Activated CD4-positive, CD25-positive, alpha-beta regulatory T cell treated with anti-CD3 and anti-CD28 coated beads, Interleukin-2, amount 50 U/mL, for 16 hours (primary cell): ENCODE measurements around the gene DNM2.

Source experiments
- DNase-seq: peaks from one replicate; pipeline ENCODE4 v3.0.0-alpha.2; 2020; ENCODE audit warnings: low read depth, low spot score

DNM2 gene

DNA sequence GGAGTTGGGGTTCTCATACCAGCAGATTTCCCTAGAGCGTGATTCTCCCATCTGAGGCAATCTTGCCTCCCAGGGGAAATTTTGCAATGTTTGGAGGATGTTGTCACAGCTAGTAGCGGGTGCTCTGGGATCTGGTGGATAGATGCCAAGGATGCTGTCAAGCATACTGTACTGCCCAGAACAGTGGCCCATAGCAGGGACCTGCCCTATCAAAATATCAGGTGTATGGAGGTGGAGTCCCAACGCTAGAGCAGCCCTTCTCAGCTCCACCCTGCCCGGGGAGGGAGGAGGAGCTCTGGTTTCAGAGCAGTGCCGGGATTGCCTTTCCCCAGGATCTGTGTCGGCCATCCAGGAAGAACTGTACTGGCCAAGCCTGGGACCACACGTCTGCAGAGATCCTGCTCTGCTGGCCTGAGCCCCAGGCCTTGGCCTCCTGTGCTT lies 27.5 kb upstream of the DNM2 start:
- no peak for DNase-seq

DNA sequence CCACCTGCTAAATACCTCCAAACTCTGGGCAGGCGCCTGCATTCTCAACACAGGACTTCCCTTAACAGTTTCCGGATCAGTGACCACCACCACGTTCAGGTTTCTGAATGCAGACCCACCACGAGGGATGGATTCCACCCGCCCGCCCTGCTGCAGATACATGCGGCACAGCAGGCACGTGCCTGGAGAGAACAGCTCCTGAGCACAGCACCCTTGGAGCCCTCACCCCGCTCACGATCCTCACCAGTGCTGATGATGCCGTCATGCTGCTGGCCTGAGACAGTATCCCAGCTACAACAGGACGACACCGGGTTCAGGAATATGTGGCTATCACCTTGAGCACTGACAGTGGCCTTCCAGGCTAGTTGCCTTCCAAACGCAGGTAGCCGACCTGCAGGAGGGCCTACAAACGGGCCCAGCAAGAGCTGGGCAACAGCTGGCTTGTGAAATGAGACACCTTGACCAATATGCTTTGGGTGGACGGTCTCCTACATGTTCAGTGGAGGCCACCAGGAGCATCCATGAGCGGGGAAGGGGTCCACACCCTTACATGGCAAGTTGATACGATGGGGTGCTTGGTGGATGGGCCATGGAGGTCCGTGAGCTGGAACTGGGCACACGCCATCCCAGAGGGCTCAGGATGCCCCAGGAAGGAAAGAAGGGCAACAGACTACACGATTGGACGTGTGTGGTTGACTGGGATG lies 26.5 kb upstream of the DNM2 start:
- DNase-seq, result no peak

DNA sequence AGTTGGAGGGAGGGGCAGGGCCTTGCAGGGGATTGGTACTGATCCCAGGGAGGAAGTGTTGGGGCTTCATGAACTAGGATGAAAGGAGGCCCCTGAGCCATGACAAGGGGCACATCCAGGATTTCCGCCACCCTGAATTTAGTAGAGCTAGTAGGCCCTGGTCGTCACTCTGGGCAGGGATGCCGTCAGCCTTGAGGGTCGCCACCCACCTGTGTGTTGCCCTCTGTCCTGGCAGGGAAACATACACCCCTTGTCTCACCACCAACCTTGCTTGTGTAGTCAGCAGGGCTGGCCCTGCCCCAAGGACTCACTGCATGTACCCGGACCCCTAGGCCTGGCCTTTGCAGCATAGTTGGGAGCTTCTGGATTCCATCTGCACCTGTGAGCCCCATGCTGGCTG lies 26.0 kb upstream of the DNM2 start:
- DNase-seq, result no peak

- DNase-seq, result no peak
Measured at GRCh38 chr19:10692673-10693264, 25.1 kb upstream of the DNM2 start.

GRCh38 chr19:10694706-10695307 lies 23.1 kb upstream of the DNM2 start:
- DNase-seq, result no peak

- peak; percentile 69 for DNase-seq
Measured at GRCh38 chr19:10695401-10696398, 22.2 kb upstream of the DNM2 start.

- DNase-seq, result peak; percentile 54
Measured at GRCh38 chr19:10699650-10700335, 18.1 kb upstream of the DNM2 start.

DNA sequence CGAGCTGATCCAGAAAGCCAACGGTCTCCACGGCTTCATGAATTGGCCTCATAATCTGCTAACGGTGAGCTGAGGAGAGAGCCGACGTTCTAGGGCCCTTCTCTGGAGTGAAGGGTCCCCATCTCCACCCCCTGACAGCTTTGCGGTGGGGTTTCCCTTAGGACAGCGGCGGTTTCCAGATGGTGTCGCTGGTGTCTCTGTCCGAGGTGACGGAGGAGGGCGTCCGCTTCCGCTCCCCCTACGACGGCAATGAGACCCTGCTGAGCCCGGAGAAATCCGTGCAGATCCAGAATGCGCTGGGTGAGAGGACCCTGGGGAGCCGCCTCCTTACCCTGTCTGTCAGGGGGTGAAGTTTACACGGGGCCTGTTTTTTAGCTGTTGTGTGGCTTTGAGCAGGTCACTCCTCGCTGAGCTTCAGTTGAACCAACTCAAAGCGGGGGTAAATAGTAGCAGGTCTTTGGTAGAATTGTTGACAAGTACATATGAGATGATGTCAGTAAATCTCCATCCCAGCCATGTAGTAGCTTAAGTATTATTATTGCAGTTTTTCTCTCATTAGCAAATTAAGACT lies 15.8 kb upstream of the DNM2 start:
- DNase-seq, result no peak

- no peak for DNase-seq
Measured at GRCh38 chr19:10706990-10707389, 10.9 kb upstream of the DNM2 start.

GRCh38 chr19:10707440-10707839 lies 10.4 kb upstream of the DNM2 start:
- DNase-seq, result no peak

GRCh38 chr19:10708291-10708690 lies 9.6 kb upstream of the DNM2 start:
- DNase-seq, result no peak

DNA sequence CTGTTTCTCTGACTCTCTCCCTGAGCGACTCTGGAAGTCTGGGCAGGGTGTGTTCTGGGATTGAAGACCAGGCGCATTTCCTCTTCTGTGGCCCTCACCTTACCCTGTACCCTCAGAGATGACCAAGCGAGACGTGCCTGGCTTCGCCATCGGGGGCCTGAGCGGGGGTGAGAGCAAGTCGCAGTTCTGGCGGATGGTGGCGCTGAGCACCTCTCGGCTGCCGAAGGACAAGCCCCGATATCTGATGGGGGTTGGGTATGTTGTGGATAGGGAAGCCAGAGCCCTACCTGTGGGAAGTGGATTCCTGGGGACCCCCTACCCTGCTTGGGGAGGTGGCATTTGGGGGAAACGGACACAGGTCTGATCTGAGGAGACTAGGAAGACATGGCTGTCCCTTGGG lies 5.8 kb upstream of the DNM2 start:
- DNase-seq, result no peak

DNA sequence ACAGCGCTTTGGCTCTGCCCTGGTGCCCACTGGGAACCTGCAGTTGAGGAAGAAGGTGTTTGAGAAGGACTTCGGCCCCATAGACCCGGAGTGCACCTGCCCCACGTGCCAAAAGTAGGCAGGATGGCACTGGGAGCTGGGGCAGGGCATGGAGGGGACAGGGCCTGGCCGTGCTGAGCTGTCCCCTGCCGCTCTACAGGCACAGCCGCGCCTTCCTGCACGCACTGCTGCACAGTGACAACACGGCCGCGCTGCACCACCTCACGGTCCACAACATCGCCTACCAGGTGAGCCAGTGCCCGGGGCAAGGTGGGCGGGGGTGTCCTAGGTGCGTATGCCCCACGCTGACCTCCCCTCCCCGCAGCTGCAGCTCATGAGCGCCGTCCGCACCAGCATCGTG lies 5.1 kb upstream of the DNM2 start:
- no peak for DNase-seq

DNA sequence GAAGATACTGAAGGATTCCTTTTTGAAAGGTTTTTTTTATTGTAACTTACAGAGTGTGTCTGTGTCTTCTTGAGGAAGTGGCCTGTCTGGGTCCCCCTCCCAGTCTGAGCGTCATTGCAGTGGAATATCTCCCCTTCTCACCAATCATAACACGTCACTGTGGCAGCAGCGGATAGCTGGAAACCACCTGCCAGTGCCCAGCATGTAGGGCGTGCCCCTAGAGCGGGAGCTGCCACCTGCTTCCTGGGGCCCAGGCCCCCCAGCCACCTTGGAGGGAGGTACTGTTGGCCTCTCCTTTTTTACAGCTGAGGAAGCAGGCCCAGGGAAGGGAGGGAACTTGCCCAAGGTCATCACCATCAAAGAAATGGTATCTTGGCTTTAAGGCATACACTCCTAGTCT lies 4.6 kb upstream of the DNM2 start:
- no peak for DNase-seq

DNA sequence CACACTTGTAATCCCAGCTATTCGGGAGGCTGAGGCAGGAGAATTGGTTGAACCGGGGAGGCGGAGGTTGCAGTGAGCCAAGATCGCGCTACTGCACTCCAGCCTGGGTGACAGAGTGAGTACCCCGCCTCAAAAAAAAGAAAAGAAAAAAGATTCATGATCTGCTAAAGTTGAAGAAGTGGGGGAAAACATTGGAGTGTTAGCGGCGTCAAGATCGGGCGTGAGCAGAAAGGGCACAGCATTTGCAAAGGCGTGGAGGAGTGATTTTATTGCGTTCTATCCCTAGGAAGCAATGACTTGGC lies 874 bp upstream of the DNM2 start:
- no peak for DNase-seq

- no peak for DNase-seq
Measured at GRCh38 chr19:10718205-10719196, 622 bp downstream of the DNM2 start.

DNA sequence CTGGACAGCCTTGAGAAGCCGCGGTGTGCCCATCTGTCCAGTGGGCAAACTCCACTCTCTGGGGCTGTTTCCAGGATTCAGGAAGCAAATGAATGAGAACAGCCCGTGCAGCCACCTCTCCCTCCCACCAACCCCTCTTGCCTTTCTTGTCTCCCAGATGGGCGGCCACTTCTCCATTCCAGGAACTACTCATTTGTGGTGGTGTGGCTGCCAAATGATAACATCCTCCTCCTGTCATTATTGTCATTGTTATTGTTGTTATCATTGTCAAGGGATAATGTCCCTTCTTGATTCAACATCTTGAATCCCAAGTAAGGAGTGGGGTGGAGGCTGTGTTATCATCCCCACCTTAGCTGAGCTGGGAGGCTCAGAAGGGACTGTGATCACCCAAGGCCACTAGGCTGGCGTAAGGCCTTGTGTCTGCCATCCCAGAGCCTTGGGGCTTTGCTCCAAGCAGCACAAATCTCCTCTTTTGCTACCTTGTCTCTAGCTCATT lies 1.6 kb downstream of the DNM2 start:
- DNase-seq, result no peak

DNA sequence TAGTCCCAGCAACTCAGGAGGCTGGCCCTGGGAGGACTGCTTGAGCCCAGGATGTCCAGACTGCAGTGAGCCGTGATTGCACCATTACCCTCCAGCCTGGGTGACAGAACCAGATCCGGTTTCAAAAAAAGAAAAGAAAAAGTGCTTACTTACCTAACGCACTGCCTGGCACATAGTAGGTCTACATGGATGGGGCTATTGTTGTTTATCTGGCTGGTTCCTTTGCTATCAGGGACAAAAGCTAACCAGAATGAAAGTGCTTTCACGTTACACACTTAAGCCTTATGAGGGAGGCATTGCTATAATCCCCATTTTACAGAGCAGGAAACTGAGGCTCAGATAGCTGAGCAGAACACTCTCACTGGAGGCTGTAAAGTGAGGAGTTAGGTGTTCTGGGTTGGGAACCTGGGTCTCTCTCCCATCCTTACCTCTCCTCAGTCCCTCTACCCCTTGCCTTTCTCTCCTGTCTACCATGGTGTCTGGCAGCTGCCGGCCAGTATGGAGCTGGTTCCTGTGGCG lies 2.8 kb downstream of the DNM2 start:
- DNase-seq, result no peak

GRCh38 chr19:10723591-10723990 lies 5.7 kb downstream of the DNM2 start:
- no peak for DNase-seq
